HG02571 (cell line): ENCODE data around the gene KCNB1.

ENCODE experiments used
- ATAC-seq: cut with Tn5 transposase; IDR thresholded peaks from one replicate; pipeline ENCODE4 v1.9.1; 2021; ENCODE audit warnings: mild to moderate bottlenecking, moderate library complexity; ENCODE audit not compliant: unreplicated experiment

The KCNB1 gene

GRCh38 chr20:49444553-49444990, 37.9 kb downstream of the KCNB1 start:
- ATAC-seq: no peak

- no peak for ATAC-seq
These were observed 45.4 kb downstream of the KCNB1 start for GRCh38 chr20:49437057-49437456.

GRCh38 chr20:49435639-49436038, 46.8 kb downstream of the KCNB1 start:
- no peak for ATAC-seq

GRCh38 chr20:49433333-49433732, 49.1 kb downstream of the KCNB1 start:
- ATAC-seq: no peak

- no peak for ATAC-seq
These were observed 49.9 kb downstream of the KCNB1 start for GRCh38 chr20:49432550-49432949.

- ATAC-seq: no peak
These were observed 51.1 kb downstream of the KCNB1 start for GRCh38 chr20:49431329-49431728.

- ATAC-seq: no peak
These were observed 52.1 kb downstream of the KCNB1 start for GRCh38 chr20:49430320-49430719.

GRCh38 chr20:49427751-49428518, 54.5 kb downstream of the KCNB1 start:
- ATAC-seq: no peak

- ATAC-seq: no peak
These were observed 55.6 kb downstream of the KCNB1 start for GRCh38 chr20:49426873-49427272.

- ATAC-seq: no peak
These were observed 56.1 kb downstream of the KCNB1 start for GRCh38 chr20:49426395-49426794.

- no peak for ATAC-seq
These were observed 57.9 kb downstream of the KCNB1 start for GRCh38 chr20:49424536-49424935.

- ATAC-seq: no peak
These were observed 60.3 kb downstream of the KCNB1 start for GRCh38 chr20:49422161-49422560.

- ATAC-seq: no peak
These were observed 61.6 kb downstream of the KCNB1 start for GRCh38 chr20:49420811-49421295.

GRCh38 chr20:49420292-49420691, 62.2 kb downstream of the KCNB1 start:
- ATAC-seq: no peak

GRCh38 chr20:49419785-49420184, 62.7 kb downstream of the KCNB1 start:
- ATAC-seq: no peak

GRCh38 chr20:49418809-49419208, 63.7 kb downstream of the KCNB1 start:
- ATAC-seq: no peak

GRCh38 chr20:49417843-49418555, 64.5 kb downstream of the KCNB1 start:
- no peak for ATAC-seq

- ATAC-seq: no peak
These were observed 66.8 kb downstream of the KCNB1 start for GRCh38 chr20:49415668-49416044.

GRCh38 chr20:49415005-49415667, 67.3 kb downstream of the KCNB1 start:
- ATAC-seq: no peak

- no peak for ATAC-seq
These were observed 68.8 kb downstream of the KCNB1 start for GRCh38 chr20:49413677-49414076.

- no peak for ATAC-seq
These were observed 69.5 kb downstream of the KCNB1 start for GRCh38 chr20:49412953-49413352.

- no peak for ATAC-seq
These were observed 70.2 kb downstream of the KCNB1 start for GRCh38 chr20:49412254-49412653.
